ENCODE measurements around the gene DIDO1.

GRCh38 chr20:62876501-62876901 is 49.8 kb downstream of the DIDO1 start:
- TF ChIP-seq CTCF (IDR thresholded peaks at IDR 0.05) (no peak), ZFX (IDR thresholded peaks at IDR 0.05; ENCODE audit: borderline replicate concordance) (no peak)
